NCI-H460 (cell line): Measurements from ENCODE around the gene CCL27. TPM values are rescaled to one million over a fixed set of nuclear protein-coding genes. Genes with fewer than 3 reads are reported as not detected.

Experiments used
- DNase-seq: peaks from one replicate; pipeline ENCODE4 v3.0.0-alpha.2; 2016; ENCODE audit warnings: low read depth; ENCODE audit errors: extremely low read depth
- polyA plus RNA-seq: library from polyadenylated mRNA; depleted of rRNA; stranded (reverse); fragments of >200 nt; gene quantifications from 2 replicates; pipeline ENCODE4 v1.2.3, GENCODE V29; 2014; cell fraction: nucleus; rRNA removed
- total RNA-seq: library from RNA; depleted of rRNA; stranded (reverse); fragments of >200 nt; shearing (Covaris generic); gene quantifications from 2 replicates; pipeline ENCODE4 v1.2.3, GENCODE V29; 2014; rRNA removed

CCL27 gene
- total RNA-seq = 0.47 TPM in 1 of 2 replicates, not detected in the other
- polyA plus RNA-seq = 0.58 TPM in 1 of 2 replicates, not detected in the other

GRCh38 chr9:34662526-34663302 is at the start of gene CCL27:
CCL27 (minus strand) TSS chr9:34662657; CDS start chr9:34662633, 24 bp downstream.
- no peak for DNase-seq

- DNase-seq = no peak
Observed at GRCh38 chr9:34712140-34712539, 49.7 kb upstream of the CCL27 start.

GRCh38 chr9:34710023-34710422 is 47.6 kb upstream of the CCL27 start, which contains the start of gene CCL21:
CCL21 (minus strand) TSS chr9:34710136; CDS start chr9:34710066, 70 bp downstream.
- DNase-seq = no peak

DNA sequence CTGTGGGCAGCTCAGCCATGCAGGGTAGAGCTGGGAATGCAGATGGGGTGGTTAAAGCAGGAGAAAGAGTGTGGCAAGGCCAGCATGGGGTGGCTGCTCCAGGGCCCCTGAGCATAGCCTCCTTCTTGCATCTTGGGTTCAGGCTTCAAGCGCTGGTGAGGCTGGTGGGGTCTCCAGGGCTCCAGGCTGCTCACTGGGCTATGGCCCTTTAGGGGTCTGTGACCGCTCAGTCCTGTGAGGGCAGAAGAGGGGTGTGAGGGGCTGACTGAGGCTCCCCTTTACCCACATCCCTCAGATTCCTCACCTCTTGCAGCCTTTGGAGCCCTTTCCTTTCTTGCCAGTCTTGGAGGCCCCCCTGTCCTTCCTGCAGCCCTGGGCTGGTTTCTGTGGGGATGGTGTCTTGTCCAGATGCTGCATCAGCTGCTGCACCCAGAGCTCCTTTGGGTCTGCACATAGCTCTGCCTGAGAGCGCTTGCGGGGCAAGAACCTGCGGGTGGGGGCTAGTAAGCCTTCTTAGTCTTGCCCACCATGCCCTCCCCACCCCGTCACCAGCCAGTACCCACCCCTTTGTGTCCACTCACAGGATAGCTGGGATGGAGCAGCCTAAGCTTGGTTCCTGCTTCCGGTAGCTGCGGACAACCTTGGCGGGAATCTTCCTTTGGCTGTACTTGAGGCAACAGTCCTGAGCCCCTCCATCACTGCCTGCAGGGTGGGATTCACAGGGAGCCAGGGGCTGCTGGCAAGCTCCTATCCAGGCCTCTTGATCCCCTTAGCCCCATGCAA is 46.9 kb upstream of the CCL27 start:
- no peak for DNase-seq

DNA sequence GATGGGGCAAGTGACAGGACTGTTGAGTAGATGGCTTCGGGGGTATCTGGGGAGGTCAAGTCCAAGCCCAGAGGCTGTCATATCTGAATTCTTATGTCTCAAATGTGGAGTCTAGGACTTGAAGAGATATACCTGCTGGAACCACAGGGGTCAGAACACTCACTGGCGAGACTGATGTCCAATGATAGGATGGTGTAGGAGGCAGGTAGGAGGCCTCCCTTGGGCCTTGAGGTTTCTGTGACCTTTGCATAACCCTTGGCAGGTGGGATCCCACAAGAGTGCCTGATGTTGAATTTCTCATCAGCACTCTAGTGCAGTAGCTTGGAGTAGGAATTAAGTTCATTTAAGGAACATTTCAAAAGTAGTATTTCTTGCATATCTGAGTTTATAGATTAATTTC is 44.7 kb upstream of the CCL27 start:
- no peak for DNase-seq

- peak; percentile 49 for DNase-seq
Observed at GRCh38 chr9:34701769-34702736, 39.6 kb upstream of the CCL27 start.

GRCh38 chr9:34701023-34701768 is 38.7 kb upstream of the CCL27 start:
- peak; percentile 35 for DNase-seq

- no peak for DNase-seq
Observed at GRCh38 chr9:34694811-34695210, 32.4 kb upstream of the CCL27 start.

DNA sequence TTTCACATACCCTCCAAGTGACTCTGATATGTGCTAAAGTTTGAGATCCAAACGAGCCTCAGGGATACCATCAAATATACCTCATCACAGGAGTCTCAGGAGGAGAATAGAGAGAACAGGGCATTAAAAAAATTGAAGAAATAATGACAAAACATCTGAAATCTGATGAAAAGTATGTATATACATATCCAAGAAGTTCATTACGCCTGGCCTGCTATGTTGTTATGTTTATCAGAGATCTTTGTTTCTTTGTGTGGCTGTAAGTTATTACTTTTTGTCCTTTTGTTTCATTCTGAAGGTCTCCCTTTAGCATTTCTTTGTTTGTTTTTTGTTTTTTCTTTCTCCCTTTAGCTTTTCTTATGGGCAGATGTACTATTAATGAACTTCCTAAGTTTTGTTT is 31.1 kb upstream of the CCL27 start:
- no peak for DNase-seq

DNA sequence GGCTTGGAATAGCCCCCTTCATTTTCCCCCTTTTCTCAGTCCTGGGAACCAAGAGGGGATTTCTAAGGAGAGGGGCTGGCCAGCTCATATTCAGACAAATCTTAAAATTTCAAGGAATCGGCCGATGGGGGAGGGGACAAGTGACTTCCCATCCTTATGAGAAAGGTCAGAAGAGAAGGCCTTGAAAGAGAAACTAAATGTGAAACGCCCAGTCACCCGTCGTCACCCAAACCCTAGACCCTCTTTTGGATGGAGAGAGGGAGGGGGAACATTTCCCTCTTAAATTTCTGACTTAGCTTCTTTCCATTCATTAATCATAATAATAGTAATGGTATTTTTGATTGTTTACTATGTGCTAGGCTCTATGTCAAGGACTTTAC is 29.5 kb upstream of the CCL27 start:
- DNase-seq = no peak

GRCh38 chr9:34690983-34691935 is 28.8 kb upstream of the CCL27 start, which contains the start of gene CCL19:
CCL19 (minus strand) TSS chr9:34691276; CDS start chr9:34691139, 137 bp downstream.
- no peak for DNase-seq

DNA sequence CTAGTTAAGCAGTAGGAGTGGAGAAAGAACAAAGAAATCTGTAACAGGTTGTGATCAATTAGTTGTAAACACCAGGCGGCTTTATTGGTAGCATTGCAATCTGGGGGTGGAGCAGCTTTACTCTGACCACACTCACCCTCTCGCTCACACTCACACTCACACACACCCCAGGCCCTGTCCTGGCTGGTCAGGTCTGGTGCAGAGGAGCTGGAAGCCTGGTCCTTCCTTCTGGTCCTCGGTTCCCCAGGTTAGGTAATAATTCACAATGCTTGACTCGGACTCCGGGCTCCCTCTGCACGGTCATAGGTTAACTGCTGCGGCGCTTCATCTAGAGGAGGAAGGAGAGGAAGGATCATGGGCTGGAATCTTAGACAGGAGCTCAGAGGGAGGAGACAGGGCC is 27.1 kb upstream of the CCL27 start:
- no peak for DNase-seq

DNA sequence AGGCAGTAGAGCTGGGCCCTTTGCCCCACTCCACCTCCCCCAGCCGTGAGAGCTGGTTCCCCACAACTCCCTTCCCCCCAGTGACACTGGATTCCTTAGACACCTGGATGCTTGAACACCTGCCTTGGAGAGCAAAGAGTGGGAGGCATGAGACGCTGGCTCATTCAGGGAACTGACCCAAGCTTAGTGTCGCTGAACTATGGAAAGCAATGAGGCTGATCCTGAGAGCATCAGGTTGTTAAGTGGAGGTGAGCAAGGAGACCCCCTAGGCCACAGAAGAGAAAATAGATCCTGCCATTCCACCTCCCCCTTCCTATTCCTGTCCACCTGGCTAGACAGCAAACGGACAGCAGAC is 26.6 kb upstream of the CCL27 start:
- no peak for DNase-seq

DNA sequence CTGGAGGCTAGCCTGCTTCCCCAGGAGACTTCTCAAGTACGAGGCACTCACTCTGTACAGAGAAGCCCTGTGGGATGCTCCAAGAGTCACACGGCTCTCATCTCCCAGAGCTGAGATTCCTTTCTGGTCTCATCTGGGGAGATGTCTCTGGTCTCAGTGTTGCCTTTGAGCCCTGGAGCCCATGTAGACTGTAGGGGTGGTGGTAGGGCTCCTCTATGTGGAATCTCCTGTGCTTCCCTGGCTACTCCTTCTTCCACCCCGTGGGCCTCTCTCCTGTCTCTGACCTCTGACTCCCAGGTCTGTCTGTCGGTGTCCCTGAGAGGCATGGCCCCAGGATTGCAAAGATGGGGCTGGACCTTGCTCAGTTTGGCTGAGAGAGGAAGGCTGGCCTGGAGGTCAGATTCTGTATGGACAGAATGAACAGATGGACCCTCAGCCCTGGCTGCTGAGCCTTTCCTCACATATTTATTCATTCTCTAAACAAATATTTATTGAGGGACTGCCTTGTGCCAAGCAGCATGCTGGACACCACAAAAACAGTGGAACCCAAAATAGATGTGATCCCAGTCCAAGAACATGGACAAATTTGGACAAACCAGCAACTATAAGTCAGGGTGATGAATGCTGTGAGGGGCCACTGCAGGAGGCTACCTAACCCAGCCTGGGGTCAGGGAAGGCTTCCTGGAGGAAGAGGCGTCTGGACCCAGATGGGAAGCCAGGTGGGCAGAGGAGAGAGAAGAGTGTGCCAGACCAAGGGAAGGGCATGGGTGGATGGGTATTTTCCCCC is 26.1 kb upstream of the CCL27 start:
- no peak for DNase-seq

- no peak for DNase-seq
Observed at GRCh38 chr9:34687276-34688030, 25.0 kb upstream of the CCL27 start.

DNA sequence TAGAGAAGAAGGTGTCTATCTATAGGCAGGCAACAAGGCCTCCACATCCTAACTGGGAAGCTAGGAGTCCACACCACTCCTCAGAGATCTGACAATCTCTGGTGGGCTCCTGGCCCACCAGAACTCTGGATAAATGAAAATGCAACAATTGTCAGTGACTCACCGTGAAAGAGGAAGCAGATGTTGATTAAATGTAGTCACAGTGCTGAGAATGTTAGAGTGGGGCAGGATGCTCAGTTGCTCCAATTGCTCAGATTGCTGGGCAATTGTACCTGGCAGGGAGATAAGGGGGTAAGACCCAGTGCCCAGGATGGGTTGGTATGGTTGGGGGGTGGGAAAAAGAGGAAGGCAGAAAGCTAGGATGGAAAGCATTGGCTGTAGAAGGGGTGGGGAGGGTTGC is 24.3 kb upstream of the CCL27 start:
- DNase-seq = no peak

DNA sequence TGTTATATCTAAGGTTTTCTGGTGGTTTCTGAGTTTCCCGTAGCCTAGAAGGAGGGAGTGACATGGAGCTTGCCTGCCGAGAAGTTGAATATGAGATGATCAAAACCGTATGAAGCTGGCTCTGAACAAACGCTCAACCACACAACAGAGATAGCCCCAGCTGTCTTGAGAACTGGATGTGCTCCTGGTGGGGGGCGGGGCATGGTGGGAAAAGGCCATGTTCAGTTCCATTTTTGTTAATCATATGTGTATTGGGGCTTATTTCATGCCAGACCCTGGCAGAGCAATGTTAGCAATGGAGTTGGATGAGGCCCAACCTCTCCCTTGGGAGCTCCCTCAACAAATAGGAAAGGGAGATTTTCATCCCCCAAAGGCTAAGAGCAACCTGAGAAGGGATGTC is 23.8 kb upstream of the CCL27 start:
- DNase-seq = no peak
